Hematopoietic multipotent progenitor cell (in vitro differentiated cells): ENCODE data around the gene SRCAP. TPM values are rescaled to one million over a fixed set of nuclear protein-coding genes. Genes with fewer than 3 reads are reported as not detected.
A peak's percentile ranks its signal among the peaks of the same experiment; 100 is the strongest.

Experiments used
- DNase-seq, 3 donors: peaks; one replicate each; pipeline ENCODE4 v3.0.0-alpha.2; 2011 to 2015; ENCODE audit warnings: low read depth in 2 of 3, low spot score in 2 of 3
- total RNA-seq: library from RNA; depleted of rRNA; stranded (reverse); fragments of >200 nt; gene quantifications from one replicate; pipeline ENCODE4 v1.2.3, GENCODE V29; 2012

The SRCAP gene
- total RNA-seq, 1 donor = 30.4 TPM

DNA sequence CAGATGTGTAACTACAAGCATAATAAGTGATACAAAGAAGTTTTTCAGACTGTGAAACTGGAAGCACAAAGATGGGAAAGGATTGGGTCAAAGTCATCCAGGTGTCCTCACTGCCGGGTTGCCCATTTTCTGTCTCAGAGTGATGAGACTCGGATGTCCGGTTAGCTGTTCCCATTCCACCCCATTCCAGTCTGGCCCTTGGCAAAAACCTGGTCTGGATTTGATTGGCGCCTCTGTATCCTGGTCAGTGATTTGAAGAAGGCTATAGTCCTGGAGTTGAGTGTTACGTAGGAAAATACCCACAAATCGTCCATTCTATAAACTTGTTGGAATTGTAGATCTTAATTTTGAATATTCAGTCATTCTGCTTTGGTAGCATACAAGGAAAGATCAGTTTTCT lies 29.4 kb downstream of the SRCAP start:
- no peak for DNase-seq

GRCh38 chr16:30728899-30729672 lies 30.1 kb downstream of the SRCAP start:
- DNase-seq = peak in 1 of 3 donors; percentile 10

DNA sequence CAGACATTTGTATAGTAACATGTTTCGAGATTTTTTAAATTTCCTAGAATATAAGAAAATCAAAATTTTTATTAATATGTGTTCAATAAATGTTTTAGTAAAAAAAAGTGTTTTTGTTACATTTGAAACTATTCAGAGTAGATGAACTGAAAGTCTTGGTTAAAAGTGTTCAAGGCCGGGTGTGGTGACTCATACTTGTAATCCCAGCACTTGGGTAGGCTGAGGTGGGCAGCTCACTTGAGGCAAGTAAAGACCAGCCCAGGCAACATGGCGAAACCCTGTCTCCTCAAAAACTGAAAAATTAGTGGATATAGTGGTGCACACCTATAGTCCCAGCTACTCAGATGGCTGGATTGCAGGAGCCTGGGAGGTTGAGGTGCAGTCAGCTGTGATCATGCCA lies 32.4 kb downstream of the SRCAP start:
- no peak for DNase-seq

DNA sequence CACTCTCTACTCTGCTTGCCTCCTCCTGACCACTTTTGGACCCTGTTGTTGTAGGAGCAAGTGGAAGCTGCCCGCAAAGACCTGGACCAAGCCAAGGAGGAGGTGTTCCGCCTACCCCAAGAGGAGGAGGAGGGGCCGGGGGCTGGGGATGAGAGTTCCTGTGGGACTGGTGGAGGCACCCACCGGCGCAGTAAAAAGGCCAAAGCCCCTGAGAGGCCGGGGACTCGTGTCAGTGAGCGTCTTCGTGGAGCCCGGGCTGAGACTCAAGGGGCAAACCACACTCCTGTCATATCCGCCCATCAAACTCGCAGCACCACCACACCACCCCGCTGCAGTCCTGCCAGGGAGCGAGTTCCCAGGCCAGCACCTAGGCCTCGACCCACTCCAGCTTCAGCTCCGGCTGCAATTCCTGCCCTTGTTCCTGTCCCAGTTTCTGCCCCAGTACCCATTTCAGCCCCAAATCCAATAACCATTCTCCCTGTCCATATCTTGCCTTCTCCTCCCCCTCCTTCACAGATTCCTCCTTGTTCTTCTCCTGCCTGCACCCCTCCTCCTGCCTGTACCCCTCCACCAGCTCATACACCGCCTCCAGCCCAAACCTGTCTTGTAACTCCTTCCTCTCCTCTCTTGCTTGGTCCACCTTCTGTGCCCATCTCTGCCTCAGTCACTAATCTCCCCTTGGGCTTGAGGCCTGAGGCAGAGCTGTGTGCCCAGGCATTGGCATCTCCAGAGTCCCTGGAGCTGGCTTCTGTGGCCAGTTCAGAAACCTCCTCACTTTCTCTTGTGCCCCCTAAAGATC lies 38.2 kb downstream of the SRCAP start:
- DNase-seq = no peak

DNA sequence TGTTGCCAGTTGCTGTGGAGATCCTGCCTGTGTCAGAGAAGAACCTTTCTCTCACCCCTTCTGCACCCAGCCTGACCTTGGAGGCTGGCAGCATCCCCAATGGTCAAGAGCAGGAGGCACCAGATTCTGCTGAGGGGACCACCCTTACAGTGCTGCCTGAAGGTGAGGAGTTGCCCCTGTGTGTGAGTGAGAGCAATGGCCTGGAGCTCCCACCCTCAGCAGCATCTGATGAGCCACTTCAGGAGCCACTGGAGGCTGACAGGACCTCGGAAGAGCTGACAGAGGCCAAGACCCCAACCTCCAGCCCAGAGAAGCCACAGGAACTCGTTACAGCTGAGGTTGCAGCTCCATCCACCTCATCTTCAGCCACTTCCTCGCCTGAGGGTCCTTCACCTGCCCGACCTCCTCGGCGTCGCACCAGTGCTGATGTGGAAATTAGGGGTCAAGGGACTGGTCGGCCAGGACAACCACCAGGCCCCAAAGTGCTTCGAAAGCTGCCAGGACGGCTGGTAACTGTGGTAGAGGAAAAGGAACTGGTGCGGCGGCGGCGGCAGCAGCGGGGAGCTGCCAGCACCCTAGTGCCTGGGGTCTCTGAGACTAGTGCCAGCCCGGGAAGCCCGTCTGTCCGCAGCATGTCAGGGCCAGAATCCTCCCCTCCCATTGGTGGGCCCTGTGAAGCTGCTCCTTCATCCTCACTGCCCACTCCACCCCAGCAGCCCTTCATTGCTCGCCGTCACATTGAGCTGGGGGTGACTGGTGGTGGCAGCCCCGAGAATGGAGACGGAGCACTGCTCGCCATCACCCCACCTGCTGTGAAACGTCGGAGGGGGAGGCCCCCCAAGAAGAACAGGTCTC lies 39.0 kb downstream of the SRCAP start:
- DNase-seq = no peak

DNA sequence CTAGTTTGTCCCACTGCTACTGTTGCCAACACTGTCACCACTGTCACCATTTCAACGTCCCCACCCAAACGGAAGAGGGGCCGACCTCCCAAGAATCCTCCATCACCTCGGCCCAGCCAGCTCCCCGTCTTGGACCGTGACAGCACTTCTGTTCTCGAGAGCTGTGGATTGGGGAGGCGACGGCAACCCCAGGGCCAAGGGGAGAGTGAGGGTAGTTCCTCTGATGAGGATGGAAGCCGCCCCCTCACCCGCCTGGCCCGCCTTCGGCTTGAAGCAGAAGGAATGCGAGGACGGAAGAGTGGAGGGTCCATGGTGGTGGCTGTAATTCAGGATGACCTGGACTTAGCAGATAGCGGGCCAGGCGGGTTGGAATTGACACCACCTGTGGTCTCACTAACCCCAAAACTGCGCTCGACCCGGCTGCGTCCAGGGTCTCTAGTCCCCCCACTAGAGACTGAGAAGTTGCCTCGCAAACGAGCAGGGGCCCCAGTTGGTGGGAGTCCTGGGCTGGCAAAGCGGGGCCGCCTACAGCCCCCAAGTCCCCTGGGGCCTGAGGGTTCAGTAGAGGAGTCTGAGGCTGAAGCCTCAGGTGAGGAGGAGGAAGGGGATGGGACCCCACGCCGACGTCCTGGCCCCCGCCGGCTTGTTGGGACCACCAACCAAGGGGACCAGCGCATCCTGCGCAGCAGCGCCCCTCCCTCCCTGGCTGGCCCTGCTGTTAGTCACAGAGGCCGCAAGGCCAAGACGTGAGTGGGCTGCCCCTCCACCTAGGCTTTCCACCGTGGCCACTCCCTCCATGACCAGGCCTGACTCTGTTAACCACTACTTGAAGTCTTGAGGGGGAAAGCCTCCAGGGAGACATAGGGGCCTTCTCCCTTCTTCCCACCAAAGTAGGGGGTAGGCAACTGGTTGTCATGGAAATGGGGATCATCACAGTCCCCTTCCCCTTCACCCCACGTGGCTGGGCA lies 40.3 kb downstream of the SRCAP start:
- DNase-seq = no peak

- DNase-seq = no peak
Measured at GRCh38 chr16:30740364-30741251, 41.6 kb downstream of the SRCAP start.

GRCh38 chr16:30741461-30741914 lies 42.5 kb downstream of the SRCAP start:
- DNase-seq = no peak

GRCh38 chr16:30743716-30744115 lies 44.7 kb downstream of the SRCAP start:
- no peak for DNase-seq

DNA sequence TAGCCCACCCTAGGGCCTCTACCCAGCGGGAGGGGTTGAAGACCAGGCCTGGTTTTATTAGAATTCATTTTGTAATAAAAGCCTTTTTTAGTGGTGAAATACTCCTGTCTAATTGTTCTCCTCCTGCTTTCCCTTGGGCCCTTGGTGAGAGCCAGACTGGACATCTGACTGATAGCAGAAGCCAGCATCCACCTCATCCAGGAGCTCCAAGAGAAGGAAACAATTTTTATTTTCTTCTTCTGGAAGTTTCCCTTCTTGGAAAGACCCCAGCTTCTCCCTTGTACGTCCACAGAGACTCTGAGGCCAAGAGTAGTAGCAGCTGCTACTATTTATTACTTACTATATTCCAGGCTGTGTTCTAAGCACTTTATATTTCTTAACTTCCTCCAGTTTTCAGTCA lies 45.2 kb downstream of the SRCAP start:
- no peak for DNase-seq

GRCh38 chr16:30745082-30745481 lies 46.1 kb downstream of the SRCAP start:
- no peak for DNase-seq

GRCh38 chr16:30746638-30747175 lies 47.7 kb downstream of the SRCAP start:
- DNase-seq = no peak

- DNase-seq = no peak
Measured at GRCh38 chr16:30747331-30747730, 48.4 kb downstream of the SRCAP start.

GRCh38 chr16:30747799-30748633 lies 49.0 kb downstream of the SRCAP start, which contains the start of gene PHKG2:
PHKG2 (plus strand) TSS chr16:30748425; CDS start chr16:30748821, 396 bp downstream.
- DNase-seq = peak; percentile 86 to 99 (median 99)

GRCh38 chr16:30748634-30749445 lies 49.9 kb downstream of the SRCAP start:
- DNase-seq = peak in 1 of 3 donors; percentile 10

DNA sequence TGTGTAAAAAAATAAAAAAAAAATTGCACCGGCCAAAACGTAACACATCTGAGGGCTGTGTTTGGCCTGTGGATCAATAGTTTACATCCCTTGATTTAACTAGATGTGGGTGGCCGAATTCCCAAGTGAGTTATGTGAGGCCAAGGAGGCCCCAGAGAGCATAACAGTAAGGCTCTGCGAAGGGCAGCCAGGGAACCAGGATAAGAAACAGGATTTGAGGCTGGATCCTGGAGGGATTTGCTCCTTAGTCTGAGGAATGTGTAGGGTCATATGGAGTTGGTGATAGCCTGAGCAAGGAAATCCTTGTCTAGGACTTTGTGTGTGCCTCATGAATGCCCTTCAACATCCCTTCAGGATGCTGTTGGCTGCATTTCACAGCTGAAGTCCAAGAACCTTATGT lies 51.2 kb downstream of the SRCAP start:
- no peak for DNase-seq
